ENCODE data around the gene FASTKD1. TPM values are rescaled to one million over a fixed set of nuclear protein-coding genes. Genes with fewer than 3 reads are reported as not detected.

Gene FASTKD1
- total RNA-seq, 1 experiment from 2014 or later = 37.6 TPM

- ChIA-PET POLR2A (no interaction called here), RAD21 (ENCODE audit: low non-redundant PET in 1 of 2, low total read pairs in 2 of 2, uncharacterized antibody in 2 of 2, unreplicated experiment in 2 of 2) (no interaction called here), CTCF (interaction anchor here (1.0 kb wide), 1 partner anchor 10 kb away, joined by 4 read pairs; no protein-coding TSS in a partner anchor)
- Histone ChIP-seq H3K9me2 (ENCODE audit: insufficient read depth) (no peaks in the 10 kb centered on the region), H3K27ac (ENCODE audit: low read depth, low read length) (no peak overlapping the region), H3K9ac (ENCODE audit: low read length) (no peak overlapping the region), H3K4me2 (ENCODE audit: low read length) (no peak overlapping the region), H4K20me1 (ENCODE audit: insufficient read depth) (no peaks in the 10 kb centered on the region), H3K4me1 (ENCODE audit: control insufficient read depth in 1 of 2, insufficient read depth in 2 of 2, low read length in 2 of 2) (no peaks in the 10 kb centered on the region), H3K4me3 (replicated peaks in 1 of 2; ENCODE audit: low read depth in 1 of 2, low read length in 2 of 2) (no peak overlapping the region), H3K79me2 (ENCODE audit: insufficient read depth, low read length) (no peaks in the 10 kb centered on the region), H3K27me3 (ENCODE audit: insufficient read depth, low read length) (no peaks in the 10 kb centered on the region), H2AFZ (ENCODE audit: low read depth, low read length, poor library complexity, severe bottlenecking) (no peak overlapping the region), H3K9me3 (ENCODE audit: control insufficient read depth in 1 of 2, insufficient read depth in 1 of 2, low read depth in 1 of 2, low read length in 2 of 2) (no peaks in the 10 kb centered on the region), H3K36me3 (ENCODE audit: control insufficient read depth in 1 of 2, insufficient read depth in 2 of 2, low read length in 2 of 2) (peaks cover 0 to 5% of the 10 kb centered on the region in 2 experiments; a peak in 1 of 4 replicates)
- intact Hi-C loops (cut with micrococcal nuclease) = loop anchor here (2.0 kb wide), 1 partner anchor 401 kb away; no protein-coding TSS in a partner anchor
- ATAC-seq (peak; percentile 95), DNase-seq (ENCODE audit: low read depth, low spot score) (peak; percentile 41)
- no TSS peak for BruUV-seq (replicated peaks)
- peak; percentile 59 to 92 (median 83) for TF ChIP-seq CTCF (IDR thresholded peaks at IDR 0.05 in 2 of 3, conservative IDR thresholded peaks at IDR 0.05 in 1 of 3; ENCODE audit: borderline replicate concordance in 1 of 3, insufficient read depth in 1 of 3, low read depth in 2 of 3, low read length in 2 of 3)
- no peak for TF ChIP-seq ATF3 (IDR thresholded peaks at IDR 0.05)
- peak; percentile 67 for TF ChIP-seq RAD21 (IDR thresholded peaks at IDR 0.05; ENCODE audit: low read depth)
- no peak for TF ChIP-seq ZFX (IDR thresholded peaks at IDR 0.05)
- no peak for TF ChIP-seq SP1 (IDR thresholded peaks at IDR 0.05; ENCODE audit: low read depth)
- TF ChIP-seq EZH2 (IDR thresholded peaks at IDR 0.05) = no peak
- TF ChIP-seq ZBTB33 (IDR thresholded peaks at IDR 0.05; ENCODE audit: extremely low read depth, insufficient replicate concordance, low read length) = no peak
- TF ChIP-seq EGR1 (IDR thresholded peaks at IDR 0.05; ENCODE audit: low read depth) = no peak
- no peak for TF ChIP-seq FOSL1 (IDR thresholded peaks at IDR 0.05; ENCODE audit: low read depth)
These were observed 45.4 kb downstream of the FASTKD1 start for GRCh38 chr2:169528271-169528701.

All from HCT116 (cell line).